HuH-7.5 (cell line): Measurements from ENCODE around the gene CLIC4.
"Not testable (repeated sequence)": the region's sequence is repeated elsewhere in the genome, so short reads cannot be mapped to it uniquely, and the experiment has no call there.

Source experiments
- DNase-seq: peaks from one replicate; pipeline ENCODE4 v3.0.0; 2011; ENCODE audit warnings: low spot score

The CLIC4 gene

DNA sequence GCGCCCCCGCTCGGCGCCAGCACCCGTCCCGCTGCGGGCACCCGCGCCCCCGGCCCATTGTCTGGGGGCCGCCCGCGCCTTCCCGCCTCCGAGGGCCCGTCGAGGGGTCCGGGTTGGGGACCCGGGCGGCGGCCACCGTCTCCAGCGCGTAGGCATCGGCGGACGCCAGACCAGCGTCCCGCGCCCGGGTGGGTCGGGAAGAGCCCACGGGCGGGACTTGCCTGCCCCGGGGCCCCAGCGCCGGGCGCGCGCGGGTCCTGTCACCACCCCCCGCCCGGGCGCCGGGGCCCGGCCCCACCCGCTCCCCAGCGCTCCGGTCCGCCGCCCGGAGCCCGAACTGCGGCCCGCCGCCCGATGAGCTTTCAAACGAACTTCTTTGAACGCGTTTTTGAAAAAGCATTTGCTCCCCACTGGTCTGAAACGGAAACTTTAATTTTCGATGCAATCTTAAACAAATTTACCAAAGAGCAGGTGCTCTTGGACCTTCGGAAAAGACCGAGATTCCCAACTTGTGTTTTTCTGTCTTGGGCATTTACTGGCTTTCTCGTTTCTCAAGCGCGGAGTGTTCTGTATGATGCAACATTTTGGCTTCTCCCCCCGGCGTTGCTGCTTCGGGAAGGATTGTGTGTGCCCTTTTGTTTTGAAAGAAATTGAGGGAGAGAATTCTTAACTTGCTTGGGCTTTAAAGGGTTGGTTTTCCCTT, 615 bp downstream of the CLIC4 start:
- no peak for DNase-seq

DNA sequence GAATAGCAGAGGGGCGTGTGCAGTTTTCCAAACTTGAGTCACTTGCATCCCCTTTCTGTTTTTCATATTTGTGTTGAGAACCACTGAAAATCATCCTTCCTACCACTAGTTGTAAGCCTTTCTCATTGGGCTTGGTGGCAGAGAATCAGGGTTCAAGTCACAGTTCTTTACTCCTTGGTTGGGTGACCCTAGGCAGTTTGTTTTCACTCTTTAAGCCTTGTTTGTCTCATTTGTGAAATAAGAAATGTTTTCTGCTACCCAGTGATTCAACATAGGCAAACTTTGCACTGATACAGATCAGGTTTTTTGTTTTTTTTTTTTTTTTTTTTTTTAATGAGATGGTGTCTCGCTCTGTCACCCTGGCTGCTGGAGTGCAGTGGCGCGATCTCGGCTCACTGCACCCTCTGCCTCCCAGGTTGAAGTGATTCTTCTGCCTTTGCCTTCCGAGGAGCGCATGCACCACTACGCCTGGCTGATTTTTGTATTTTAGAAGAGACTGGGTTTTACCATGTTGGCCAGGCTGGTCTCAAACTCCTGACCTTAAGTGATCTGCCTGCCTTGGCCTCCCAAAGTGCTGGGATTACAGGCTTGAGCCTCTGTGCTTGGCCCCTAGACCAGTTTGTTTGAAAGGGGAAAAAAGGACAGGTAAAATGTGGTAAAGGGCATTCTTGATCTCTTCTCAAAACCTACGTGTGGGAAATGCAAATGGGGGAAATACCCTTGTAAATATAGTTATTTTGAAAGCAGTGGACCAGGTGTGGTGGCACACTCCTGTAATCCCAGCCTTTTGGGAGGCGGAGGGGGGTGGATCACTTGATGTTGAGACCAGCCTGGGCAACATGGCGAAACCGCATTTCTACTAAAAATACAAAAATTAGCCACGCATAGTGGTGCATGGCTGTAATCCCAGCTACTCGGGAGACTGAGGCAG, 3.2 kb downstream of the CLIC4 start:
- no peak for DNase-seq

DNA sequence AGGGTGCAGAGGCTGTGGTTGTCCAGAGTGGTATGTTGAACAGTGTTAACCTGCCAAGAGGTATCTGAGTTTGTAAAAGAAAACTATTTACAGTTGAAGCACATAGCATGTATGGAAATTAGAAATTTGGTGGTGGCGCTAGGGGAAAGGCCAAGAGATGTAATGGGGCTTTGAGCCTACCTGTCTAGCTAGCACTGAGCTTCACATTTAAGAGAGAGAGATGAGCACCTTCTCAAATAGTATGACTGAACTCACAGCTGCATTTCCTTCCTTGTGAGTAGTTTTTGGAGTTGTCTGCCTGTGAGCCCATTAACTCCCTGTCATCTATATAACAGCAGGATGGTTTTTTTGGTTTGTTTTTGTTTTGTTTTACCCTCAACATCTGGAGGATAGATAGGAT, 4.0 kb downstream of the CLIC4 start:
- no peak for DNase-seq

DNA sequence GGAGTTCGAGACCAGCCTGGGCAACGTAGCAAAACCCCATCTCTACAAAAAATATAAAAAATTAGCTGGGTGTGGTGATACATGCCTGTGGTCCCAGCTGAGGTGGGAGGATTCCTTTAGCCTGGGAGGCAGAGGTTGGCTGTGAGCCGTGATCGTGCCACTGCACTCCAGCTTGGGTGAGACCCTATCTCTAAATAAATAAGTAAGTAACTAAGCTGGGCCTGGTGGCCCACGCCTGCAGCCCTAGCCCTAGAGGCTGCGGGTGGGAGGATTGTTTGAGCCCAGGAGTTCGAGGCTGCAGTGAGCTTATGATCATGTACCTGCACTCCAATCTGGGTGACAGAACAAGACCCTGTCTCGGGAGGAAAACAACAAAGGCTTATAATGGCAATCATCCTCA, 4.6 kb downstream of the CLIC4 start:
- DNase-seq, result no peak

DNA sequence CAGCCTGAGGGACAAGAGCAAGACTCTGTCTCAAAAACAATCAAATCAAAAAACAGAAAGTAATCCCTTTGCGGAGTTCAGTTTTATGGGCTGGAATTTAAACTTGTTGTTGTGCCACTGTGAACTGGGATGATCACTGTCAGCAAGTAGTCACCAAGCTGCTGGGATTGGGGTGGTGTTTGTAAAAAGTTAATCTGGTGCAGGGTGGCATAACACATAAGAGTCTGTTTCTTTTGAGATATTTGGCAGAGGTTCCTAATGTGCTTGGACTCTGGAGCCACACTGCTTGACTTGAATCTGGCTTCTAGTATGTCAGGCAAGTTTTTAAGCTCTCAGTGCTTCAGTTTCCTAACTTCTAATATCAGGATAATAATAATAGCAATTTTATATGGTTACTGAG, 6.6 kb downstream of the CLIC4 start:
- DNase-seq, result no peak

DNA sequence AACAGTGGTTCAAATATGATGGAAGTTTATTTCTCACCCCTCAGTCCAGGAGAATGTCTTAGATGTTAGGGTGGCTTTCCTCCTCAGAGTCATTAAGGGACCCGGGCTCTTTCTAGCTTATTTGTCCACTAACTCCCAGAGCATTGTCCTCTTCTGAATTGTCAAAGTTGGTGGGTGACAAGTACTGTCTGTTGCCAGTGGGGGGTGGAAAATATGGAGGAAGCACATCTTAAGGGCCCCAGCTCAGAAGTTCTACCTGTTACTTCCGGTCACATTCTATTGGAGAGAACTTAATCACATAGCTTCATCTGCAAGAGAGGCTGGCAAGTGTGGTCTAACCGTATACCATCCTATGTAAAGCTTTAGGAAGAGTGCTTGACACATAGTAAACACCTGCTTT, 7.1 kb downstream of the CLIC4 start:
- DNase-seq, result no peak

DNA sequence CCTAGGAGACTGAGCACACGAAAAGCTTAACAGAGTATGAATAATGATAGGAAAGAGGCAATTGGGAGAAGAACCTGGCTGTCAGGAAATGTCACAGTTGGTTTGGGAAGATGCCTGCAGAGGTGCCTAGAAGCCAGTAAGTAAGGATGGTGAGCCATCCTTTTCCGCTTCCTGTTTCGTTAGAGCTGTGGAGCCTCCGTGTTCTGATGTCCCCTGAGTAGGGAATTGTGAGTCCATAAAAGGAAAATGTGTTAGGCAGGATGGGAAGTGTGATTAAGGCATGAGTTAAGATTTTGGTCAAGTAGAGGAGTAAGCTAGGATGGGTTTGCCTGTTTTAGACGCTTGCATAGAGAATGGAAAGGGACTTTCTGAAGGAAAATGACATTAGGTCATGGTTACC, 9.0 kb downstream of the CLIC4 start:
- DNase-seq, result no peak

DNA sequence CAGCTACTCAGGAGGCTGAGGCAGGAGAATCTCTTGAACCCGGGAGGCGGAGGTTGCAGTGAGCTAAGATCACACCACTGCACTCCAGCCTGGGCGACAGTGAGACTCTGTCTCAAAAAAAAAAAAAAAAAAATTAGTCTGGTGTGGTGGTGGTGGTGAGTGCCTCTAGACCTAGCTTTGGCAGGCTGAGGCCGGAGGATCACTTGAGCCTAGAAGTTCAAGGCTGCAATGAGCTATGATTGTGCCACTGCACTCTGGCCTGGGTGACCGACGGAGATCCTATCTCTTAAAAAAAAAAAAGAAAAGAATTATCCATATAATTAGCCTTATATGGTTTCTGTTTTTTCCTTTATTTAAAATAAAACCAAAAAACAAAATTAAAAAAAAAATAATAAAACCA, 10.1 kb downstream of the CLIC4 start:
- DNase-seq, result not testable (repeated sequence)

DNA sequence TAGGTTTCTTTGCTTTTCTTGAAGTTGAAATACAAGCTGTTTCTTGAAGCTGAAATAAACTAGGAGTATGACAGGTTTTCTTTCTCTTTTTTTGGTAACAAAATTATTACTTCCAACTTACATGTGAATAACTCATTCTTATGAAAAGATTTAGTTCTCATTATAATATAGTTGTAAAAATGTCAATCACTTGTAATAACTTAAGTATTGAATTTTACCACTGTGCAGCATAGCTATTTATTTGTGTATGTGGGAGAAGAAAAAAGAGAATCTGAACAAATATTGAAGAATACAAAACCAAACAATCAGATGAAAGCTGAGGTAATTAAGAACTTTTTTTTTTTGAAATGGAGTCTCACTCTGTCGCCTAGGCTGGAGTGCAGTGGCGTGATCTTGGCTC, 11.1 kb downstream of the CLIC4 start:
- no peak for DNase-seq

DNA sequence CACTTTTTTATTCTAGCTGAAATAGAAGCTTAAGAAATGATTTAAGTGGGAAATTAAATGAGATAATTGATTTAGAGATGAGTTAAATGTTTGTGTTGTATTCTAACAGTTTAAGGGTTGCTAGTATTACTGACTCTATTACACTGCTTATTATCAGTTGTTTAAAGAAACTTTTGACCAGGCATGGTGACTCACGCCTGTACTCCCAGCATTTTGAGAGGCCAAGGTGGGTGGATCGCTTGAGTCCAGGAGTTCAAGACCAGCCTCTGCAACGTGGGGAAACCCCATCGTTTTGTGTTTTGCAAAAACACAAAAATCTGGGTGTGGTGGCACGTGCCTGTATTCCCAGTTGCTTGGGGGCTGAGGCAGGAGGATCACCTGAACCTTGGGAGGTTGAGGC, 14.2 kb downstream of the CLIC4 start:
- no peak for DNase-seq

DNA sequence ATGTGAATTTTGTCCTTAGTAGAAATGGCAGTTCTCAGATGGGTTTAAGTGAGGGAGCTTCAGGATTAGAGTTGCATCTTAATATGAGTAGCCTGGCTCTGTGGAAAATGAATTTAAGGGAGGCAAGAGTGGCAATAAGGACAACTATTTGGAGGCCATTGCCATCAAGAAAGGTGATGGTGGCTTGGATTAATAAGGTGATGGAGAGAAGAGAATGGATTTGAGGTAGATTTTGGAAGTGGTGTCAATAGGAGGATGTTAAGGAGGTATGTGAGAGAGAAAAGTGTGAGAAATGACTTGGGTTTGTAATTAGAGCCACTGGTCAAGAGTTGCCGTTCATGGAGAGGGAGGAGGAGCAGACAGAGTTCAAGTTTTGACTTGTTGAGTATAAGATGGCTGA, 16.3 kb downstream of the CLIC4 start:
- no peak for DNase-seq

DNA sequence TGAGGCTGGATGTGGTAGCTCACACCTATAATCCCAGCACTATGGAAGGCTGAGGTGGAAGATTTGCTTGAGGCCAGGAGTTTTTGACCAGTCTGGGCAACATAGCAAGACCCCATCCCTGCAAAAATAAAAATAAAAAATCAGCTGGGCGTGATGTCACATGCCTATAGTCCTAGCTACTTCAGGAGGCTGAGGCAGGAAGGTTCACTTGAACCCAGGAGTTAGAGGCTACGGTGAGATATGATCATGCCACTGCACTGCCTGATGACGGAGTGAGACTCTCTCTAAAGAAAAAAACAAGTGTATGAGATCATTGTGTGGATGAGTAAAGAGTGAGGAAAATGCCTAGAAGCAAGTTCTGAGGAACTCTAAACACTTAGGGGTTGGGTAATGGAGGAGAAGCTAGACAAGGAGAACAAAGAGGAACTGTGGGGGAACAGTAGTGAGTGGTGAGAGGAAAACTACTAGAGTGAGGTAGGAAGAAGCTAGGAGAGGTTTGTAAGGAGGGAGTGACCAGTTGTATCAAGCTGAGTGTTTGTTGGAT, 17.0 kb downstream of the CLIC4 start:
- no peak for DNase-seq

DNA sequence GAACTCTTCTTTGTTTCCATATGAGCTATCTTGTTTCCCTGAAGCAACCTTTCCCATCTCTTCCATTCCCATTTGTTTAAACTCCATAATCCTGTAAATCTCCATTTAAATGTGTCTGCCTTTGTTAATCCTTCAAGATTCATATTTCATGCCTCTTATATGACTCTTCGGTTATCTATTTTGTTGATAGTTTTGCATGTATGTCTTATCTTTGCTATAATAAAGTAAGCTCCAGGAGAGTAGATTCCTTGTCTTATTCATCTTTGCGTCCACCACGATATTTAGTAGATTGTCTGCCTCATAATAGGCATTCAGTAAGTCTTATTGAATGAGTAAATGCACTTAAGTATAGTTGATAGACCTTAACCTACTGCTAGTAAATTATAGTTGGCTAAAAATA, 18.4 kb downstream of the CLIC4 start:
- DNase-seq, result no peak

DNA sequence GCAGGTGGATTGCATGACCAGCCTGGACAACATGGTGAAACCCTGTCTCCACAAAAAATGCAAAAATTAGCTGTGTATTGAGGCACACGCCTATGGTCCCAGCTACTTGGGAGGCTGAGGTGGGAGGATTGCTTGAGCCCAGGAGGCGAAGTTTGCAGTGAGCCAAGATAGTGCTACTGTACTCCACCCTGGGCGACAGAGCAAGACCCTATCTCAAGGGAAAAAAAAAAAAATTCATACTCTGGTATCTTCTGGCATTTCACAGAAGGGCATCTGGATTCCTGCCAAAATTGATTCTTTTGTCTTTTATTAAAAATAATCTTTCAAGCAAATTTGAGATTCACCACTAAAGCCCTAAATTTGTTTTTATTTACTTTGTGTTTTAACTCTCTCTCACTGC, 19.2 kb downstream of the CLIC4 start:
- no peak for DNase-seq

DNA sequence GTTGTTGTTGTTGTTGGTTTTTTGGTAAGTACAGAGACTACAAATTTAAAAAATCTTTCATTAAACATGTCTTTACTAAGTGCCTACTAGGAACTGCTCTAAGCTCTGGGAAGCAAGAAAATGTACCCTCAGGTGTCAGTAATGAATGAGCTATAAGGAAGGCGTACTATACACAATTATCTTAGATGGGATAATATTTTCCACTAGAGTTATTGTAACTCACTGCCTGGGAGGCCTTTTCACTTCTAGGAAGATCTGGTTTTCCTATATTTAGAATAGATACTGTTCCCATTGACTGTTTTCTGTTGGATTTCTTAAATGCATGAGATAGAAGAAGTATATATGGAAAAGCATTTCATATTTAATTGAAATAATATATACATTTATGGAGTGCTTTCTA, 19.6 kb downstream of the CLIC4 start:
- DNase-seq, result no peak

DNA sequence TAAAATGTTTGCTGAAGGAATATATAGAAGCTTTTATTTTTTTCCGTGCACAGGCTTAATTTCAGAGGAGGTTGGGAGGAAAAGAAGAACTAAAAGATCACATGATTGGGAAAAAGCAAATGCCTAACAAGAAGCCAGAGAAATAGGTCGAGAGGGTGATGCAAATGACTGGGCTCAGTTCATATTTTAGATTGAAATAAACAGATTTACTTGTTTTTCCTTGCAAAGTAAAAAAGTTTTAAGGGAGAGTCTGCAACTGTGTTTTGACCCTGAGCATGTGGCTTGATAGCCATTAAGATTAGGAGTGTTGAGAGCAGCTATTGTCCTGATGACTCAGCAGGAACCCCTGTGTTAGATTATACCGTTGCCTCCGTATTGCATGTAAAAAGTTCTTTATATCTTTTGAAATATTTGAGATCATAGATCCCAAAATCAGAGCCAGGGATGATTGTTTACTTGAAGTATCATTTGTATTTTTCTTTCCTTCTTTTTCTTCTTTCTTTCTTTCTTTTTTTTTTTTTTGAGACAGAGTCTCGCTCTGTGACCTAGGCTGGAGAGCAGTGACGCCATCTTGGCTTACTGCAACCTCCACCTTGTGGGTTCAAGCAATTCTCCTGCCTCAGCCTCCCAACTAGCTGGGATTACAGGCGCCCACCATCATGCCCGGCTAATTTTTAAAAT, 20.2 kb downstream of the CLIC4 start:
- DNase-seq, result no peak

DNA sequence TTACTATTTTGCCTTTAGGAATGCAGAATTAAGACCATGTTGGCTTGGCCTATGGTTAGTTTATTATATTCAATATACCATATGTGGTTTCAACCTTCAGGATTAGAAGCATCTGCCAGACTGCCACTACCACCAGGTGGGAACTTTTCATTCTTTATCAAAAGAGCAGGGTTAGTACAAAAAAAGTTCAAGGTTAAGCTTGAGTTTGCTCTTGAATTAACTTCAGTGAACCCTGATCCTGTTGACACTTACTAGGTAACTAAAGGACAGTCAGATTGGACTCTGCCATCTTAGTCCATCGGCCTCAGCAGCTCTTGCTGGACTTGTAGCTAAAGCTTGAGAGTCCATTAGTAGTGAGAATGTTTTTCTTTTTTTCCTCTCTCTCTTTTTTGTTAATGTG, 22.1 kb downstream of the CLIC4 start:
- DNase-seq, result no peak

DNA sequence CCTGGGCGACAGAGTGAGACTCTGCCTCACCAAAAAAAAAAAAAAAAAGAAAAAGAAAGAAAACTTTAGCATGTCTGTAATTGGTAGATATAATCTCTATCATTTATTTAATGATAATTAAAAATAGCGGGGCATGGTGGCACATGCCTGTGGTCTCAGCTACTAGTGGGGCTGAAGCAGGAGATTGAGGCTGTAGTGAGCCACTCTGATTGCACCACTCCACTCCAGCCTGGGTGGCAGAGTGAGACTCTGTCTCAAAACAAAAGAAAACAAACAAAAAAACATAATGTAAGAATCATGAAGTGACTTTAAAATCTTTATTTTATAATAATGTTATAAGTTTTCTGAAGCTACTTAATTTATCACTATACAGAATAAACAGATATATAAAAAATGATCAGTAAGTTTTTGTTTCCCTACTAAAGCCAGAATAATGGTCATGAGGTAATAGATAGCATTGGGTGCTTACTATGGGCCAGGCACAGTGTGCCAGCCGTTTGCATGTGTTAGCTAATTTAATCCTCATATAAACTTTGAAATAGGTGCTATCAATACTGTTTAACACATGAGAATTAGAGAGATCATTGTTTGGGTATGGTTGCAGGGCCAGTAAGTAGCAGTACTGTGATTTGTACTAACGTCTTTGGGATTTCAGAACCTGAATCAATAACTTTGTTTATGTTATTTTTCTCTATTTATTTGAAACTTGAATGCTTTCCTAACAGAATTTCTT, 23.8 kb downstream of the CLIC4 start:
- no peak for DNase-seq

DNA sequence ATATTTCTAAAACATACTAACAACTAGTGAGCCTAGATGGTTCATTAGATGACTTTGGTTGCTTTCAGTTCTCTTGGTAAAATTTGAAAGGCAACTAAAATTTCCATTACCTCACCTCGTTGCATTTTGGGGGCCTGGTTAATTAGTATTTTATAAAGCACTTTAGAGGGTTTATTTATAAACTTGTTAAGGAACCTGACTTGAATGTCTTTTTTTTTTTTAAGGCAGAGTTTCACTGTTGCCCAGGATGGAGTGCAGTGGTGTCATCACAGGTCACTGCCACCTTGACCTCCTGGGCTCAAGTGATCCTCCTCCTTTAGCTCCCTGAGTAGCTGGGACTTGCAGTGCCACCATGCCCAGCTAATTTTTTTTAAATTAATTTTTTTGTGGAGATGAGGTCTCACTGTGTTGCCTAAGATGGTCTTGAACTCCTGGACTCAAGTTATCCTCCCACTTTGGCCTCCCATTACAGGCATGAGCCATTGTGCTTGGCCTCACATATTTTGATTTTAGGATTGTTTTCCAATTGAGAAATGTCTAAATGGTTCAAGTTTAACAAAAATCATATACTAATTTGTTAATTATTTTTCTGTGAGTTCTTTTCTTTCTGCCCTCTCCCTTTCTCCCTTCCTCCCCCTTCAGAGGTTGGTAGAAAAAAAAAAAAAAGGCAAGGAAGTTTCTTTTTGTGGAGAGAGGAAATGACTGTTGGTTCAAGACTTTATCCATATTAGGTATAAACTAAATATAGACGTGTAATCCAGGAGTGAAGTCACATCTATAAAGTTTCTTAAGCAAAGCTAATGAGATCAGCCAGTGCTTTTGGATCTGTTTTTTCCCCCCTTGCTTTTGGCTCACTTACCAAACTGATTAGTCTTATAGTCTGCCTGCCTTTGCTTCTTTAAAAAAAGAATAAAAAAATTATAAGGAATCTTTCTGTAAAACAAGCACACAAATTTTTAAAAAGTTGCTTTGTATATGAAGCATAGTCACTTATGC, 24.7 kb downstream of the CLIC4 start:
- no peak for DNase-seq

DNA sequence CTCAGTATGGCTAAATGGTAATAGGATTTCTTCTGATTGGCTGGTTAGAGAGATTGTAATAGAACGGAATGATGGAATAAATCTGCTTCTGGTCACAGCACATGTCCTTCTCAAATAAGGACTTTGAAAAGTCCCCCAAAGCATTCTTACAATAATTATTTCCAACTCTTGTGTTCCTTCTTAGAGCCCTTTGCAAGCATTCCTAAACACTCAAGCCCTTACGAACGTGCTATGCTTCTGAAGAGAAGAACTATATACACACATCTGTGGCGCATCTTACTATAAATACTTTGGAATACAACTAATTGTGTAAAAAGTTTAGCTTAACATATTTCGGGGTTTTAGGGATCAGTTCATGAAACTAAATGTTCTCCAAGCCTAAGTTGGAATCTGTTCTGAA, 25.6 kb downstream of the CLIC4 start:
- DNase-seq, result no peak

DNA sequence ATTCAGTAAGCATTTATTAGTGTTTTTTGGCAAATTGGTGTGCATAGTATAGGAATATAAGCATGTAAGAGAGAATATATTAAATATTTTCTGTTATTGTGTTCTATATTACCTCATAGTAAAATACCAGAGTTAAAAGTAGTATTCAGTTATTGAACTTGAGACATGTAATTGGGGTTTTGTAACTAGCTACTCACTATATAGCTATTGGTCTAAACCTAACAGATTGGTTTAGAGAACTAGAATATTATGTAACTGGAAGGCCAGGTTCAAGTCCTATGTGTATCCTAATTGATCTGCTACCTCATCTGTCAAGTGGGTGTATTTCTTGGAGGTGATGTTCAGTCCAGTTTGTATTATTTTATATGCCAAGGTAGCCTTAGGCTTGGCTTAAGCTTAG, 26.3 kb downstream of the CLIC4 start:
- DNase-seq, result no peak
